PC-3 (cell line): ENCODE data around the gene TNFAIP8.

Experiments
- CTCF ChIP-seq: fragments of 300-600 bp; sonication (generic); conservative IDR thresholded peaks from 2 replicates; pipeline ENCODE4 v1.5.1; 2017; ENCODE audit warnings: antibody characterized with exemption, low read depth, mild to moderate bottlenecking, low read length
- EZH2 ChIP-seq: fragments of 300-600 bp; sonication (generic); IDR thresholded peaks from one replicate; pipeline ENCODE4 v1.6.1; 2017; ENCODE audit warnings: antibody characterized with exemption, mild to moderate bottlenecking, low read length; ENCODE audit not compliant: unreplicated experiment
- EZH2phosphoT487 ChIP-seq: fragments of 300-600 bp; sonication (generic); IDR thresholded peaks from 2 replicates; pipeline ENCODE4 v1.6.1; 2018; ENCODE audit warnings: mild to moderate bottlenecking, antibody characterized with exemption, low read length, borderline replicate concordance

DNA sequence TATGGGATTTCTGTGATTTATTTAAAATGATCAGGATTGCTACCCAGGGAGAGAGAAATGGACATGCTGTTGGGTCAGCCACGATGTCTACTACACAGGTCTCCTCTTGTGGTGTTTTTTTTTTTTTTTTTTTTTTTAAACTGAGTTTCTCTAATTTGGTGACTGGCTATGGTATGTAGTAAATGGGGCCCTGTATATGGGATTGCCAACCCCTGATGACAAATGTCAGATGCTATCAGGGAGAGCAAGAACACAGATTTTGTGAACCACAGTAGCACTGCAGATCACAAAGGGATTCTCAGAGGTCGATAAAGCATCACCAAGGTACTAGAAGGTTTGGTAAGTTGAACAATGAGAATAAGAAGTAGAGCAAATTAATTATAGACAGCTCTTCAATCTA, 16.5 kb upstream of the TNFAIP8 start:
- TF ChIP-seq CTCF (no peak), EZH2phosphoT487 (no peak), EZH2 (no peak)
